ENCODE results near the gene FMN2. TPM values are rescaled to one million over a fixed set of nuclear protein-coding genes. Genes with fewer than 3 reads are reported as not detected.
A peak's percentile ranks its signal among the peaks of the same experiment; 100 is the strongest.
"Not testable (repeated sequence)": the region's sequence is repeated elsewhere in the genome, so short reads cannot be mapped to it uniquely, and the experiment has no call there.

The FMN2 gene
- total and polyA plus RNA-seq, 3 donors from 2014 or later: 3.8 to 8.3 (median 4.3) TPM

DNA sequence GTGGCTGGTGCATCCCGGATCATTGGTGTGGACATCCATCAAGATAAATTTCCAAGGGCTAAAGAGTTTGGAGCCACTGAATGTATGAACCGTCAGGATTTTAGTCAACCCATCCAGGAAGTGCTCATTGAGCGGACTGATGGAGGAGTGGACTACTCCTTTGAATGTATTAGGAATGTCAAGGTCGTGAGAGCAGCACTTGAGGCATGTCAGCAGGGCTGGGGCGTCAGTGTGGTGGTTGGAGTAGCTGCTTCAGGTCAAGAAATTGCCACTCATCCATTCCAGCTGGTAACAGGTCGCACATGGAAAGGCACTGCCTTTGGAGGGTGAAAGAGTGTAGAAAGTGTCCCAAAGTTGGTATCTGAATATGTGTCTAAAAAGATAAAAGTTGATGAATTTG lies 79.1 kb downstream of the FMN2 start:
- Histone ChIP-seq H3K27me3 (no peaks in the 10 kb centered on the region), H3K36me3 (ENCODE audit: low read depth, missing control alignments) (no peaks in the 10 kb centered on the region), H3K4me1 (no peaks in the 10 kb centered on the region), H3K27ac (no peak overlapping the region), H3K9me3 (no peaks in the 10 kb centered on the region), H3K4me3 (no peak overlapping the region)
- intact Hi-C loops (cut with DNase I; ENCODE audit: low total_unique reads): no loop called here
- DNase-seq: peak; percentile 25
- 38 to 41% methylated on average over 6 of the region's 6 CpGs for WGBS, 2 donors
- no peak for TF ChIP-seq POLR2A (IDR thresholded peaks at IDR 0.05)
- TF ChIP-seq, protein P1, sequence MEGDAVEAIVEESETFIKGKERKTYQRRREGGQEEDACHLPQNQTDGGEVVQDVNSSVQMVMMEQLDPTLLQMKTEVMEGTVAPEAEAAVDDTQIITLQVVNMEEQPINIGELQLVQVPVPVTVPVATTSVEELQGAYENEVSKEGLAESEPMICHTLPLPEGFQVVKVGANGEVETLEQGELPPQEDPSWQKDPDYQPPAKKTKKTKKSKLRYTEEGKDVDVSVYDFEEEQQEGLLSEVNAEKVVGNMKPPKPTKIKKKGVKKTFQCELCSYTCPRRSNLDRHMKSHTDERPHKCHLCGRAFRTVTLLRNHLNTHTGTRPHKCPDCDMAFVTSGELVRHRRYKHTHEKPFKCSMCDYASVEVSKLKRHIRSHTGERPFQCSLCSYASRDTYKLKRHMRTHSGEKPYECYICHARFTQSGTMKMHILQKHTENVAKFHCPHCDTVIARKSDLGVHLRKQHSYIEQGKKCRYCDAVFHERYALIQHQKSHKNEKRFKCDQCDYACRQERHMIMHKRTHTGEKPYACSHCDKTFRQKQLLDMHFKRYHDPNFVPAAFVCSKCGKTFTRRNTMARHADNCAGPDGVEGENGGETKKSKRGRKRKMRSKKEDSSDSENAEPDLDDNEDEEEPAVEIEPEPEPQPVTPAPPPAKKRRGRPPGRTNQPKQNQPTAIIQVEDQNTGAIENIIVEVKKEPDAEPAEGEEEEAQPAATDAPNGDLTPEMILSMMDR (IDR thresholded peaks at IDR 0.05): no peak

DNA sequence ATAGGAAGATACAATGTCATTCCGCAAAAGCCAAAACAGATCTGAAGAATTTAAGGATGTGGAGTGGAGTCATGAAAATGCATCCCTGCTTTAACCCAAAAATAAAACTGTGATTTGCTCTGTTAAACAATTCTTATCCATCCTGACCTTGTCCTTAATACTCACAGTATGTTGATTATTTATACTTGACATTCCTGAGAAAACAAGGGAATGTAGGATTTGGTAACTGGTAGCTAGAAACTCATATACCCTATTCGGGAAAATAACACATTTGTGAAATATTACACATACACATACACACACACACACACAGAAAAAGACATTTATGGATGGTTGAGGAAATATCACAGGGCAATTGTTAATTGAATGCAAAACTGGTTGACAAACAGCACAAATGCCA lies 80.2 kb downstream of the FMN2 start:
- Histone ChIP-seq H3K4me3 (no peak overlapping the region), H3K27me3 (no peaks in the 10 kb centered on the region), H3K27ac (no peak overlapping the region), H3K4me1 (no peaks in the 10 kb centered on the region), H3K36me3 (ENCODE audit: low read depth, missing control alignments) (no peaks in the 10 kb centered on the region), H3K9me3 (no peaks in the 10 kb centered on the region)
- no peak for DNase-seq
- intact Hi-C loops (cut with DNase I; ENCODE audit: low total_unique reads): no loop called here
- TF ChIP-seq POLR2A (IDR thresholded peaks at IDR 0.05): no peak
- TF ChIP-seq, protein P1 (IDR thresholded peaks at IDR 0.05): no peak
- WGBS, 2 donors: 76 to 84% methylated on average over 2 of the region's 2 CpGs

DNA sequence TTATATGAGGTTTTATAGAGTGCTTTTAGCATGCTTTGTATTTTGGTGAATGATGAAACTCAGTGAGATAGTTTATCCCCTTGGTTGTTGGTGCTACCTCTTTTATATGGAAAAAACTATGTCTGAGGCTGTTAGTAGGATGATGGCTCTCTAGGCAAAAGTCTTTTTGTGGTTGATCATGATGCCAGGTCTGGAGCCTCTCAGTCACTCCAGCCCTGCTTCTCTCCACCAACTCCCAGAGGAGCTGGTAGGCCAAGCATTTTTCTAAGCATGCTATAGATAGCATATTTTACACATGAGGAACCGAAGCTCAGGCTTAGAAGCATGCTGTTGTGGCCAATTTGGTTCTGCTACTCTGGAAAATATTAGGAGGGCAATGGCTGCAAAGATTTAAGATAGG lies 82.2 kb downstream of the FMN2 start:
- WGBS, 2 donors: 80 to 83% methylated on average over 1 of the region's 1 CpG
- Histone ChIP-seq H3K9me3 (no peaks in the 10 kb centered on the region), H3K4me1 (no peaks in the 10 kb centered on the region), H3K36me3 (ENCODE audit: low read depth, missing control alignments) (no peaks in the 10 kb centered on the region), H3K27ac (no peak overlapping the region), H3K27me3 (no peaks in the 10 kb centered on the region), H3K4me3 (no peak overlapping the region)
- TF ChIP-seq, protein P1 (IDR thresholded peaks at IDR 0.05): no peak
- no peak for TF ChIP-seq POLR2A (IDR thresholded peaks at IDR 0.05)
- DNase-seq: no peak
- intact Hi-C loops (cut with DNase I; ENCODE audit: low total_unique reads): no loop called here

DNA sequence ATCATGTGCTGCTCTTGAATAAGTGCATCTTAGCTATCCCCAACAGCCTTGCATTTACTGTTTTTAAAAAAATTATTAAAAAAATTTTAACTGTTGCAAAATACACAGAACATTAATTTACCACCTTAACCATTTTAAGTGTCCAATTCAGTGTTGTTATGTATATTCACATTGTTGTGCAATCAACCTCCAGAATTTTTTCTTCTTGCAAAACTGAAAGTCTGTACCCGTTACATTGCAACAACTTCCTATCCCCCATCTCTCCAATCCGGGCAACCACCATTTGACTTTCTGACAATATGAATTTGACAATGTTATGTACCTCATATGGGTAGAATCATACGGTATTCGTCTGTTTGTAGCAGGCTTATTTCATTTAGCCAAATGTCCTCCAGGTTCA lies 83.1 kb downstream of the FMN2 start:
- DNase-seq: no peak
- Histone ChIP-seq H3K4me1 (no peaks in the 10 kb centered on the region), H3K9me3 (no peaks in the 10 kb centered on the region), H3K36me3 (ENCODE audit: low read depth, missing control alignments) (no peaks in the 10 kb centered on the region), H3K27me3 (no peaks in the 10 kb centered on the region), H3K27ac (no peak overlapping the region), H3K4me3 (no peak overlapping the region)
- TF ChIP-seq, protein P1 (IDR thresholded peaks at IDR 0.05): no peak
- TF ChIP-seq POLR2A (IDR thresholded peaks at IDR 0.05): no peak
- intact Hi-C loops (cut with DNase I; ENCODE audit: low total_unique reads): no loop called here
- WGBS, 2 donors: 90% methylated on average over 4 of the region's 4 CpGs

DNA sequence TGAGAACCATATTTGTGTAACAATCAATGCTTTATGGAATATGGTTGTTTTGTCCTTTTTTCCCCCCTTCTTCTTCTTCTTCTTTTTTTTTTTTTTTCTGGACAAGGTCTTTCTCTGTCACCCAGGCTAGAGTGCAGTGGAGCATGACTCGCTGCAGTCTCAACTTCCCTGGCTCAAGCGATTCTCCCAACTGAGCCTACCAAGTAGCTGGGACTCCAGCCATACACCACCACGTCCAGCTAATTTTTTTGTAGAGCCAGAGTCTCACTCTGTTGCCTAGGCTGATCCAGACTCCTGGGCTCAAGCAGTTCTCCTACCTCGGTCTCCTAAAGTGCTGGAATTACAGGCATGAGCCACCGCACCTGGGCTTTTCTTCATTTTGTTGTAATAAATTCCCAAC lies 86.7 kb downstream of the FMN2 start:
- intact Hi-C loops (cut with DNase I; ENCODE audit: low total_unique reads): no loop called here
- Histone ChIP-seq H3K9me3 (no peaks in the 10 kb centered on the region), H3K27ac (no peak overlapping the region), H3K36me3 (ENCODE audit: low read depth, missing control alignments) (no peaks in the 10 kb centered on the region), H3K4me3 (no peak overlapping the region), H3K4me1 (no peaks in the 10 kb centered on the region), H3K27me3 (no peaks in the 10 kb centered on the region)
- TF ChIP-seq, protein P1 (IDR thresholded peaks at IDR 0.05): no peak
- TF ChIP-seq POLR2A (IDR thresholded peaks at IDR 0.05): no peak
- no peak for DNase-seq
- 88 to 89% methylated on average over 5 of the region's 5 CpGs for WGBS, 2 donors

DNA sequence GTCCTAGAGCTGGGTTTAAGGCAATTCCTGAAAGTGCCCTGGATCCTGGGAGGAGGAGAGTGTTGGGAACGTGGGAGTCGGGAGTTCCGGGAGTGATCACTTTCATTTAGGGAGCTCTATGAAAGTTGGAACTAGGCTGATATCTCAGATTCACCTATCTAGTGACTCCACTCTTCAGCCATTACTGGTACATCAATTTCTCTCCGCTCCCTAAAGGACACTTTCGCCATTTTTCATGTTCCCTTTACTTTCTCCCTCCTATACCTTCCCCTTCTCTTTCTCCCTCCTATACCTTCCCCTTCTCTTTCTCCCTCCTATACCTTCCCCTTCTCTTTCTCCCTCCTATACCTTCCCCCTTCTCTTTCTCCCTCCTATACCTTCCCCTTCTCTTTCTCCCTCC lies 93.0 kb downstream of the FMN2 start:
- H3K4me1 ChIP-seq; H3K27me3 ChIP-seq; H3K36me3 ChIP-seq (ENCODE audit: low read depth, missing control alignments); DNase-seq; H3K9me3 ChIP-seq; H3K27ac ChIP-seq; intact Hi-C loops (cut with DNase I; ENCODE audit: low total_unique reads); H3K4me3 ChIP-seq: not testable (repeated sequence)
- WGBS, 2 donors: 47 to 57% methylated on average over 5 of the region's 5 CpGs
